HL-60 (cell line): Measurements from ENCODE around the gene SSBP1.
"Not testable (repeated sequence)": the region's sequence is repeated elsewhere in the genome, so short reads cannot be mapped to it uniquely, and the experiment has no call there.

Source experiments
- DNase-seq, 2 experiments: peaks; one replicate each; pipeline ENCODE4 v3.0.0-alpha.2; 2010 to 2020; ENCODE audit warnings: low read depth in 1 of 2, low spot score in 1 of 2
- H3K27ac ChIP-seq: fragments of 250-450 bp; sonication (Bioruptor Pico); replicated peaks from 2 replicates; pipeline ENCODE4 v1.5.1; 2020; ENCODE audit warnings: mild to moderate bottlenecking, moderate library complexity
- H3K27me3 ChIP-seq: fragments of 250-450 bp; sonication (Bioruptor Pico); 2 replicates; pipeline ENCODE4 v1.5.1; 2021; ENCODE audit warnings: mild to moderate bottlenecking, moderate library complexity; ENCODE audit not compliant: insufficient read depth, poor library complexity, severe bottlenecking
- H3K4me3 ChIP-seq: replicated peaks from 2 replicates; pipeline ENCODE4 v1.5.1; 2011; ENCODE audit warnings: mild to moderate bottlenecking, control low read depth, low read length; ENCODE audit not compliant: insufficient read depth
- GABPA ChIP-seq: IDR thresholded peaks from 2 replicates; pipeline ENCODE4 v1.6.1; 2012; ENCODE audit warnings: low read depth
- POLR2AphosphoS5 ChIP-seq: IDR thresholded peaks from 2 replicates; pipeline ENCODE4 v1.6.1; 2012; ENCODE audit warnings: low read depth
- SPI1 ChIP-seq: IDR thresholded peaks from 2 replicates; pipeline ENCODE4 v1.6.1; 2012; ENCODE audit warnings: low read depth, mild to moderate bottlenecking, borderline replicate concordance
- long read RNA-seq: library from polyadenylated mRNA; unstranded; transcript quantifications from one replicate; pipeline ENCODE4 v2.0.0, GENCODE V29; 2020
- TF ChIP-seq, protein P1 (sequence below): IDR thresholded peaks from one replicate; pipeline ENCODE4 v1.5.1; 2011; ENCODE audit warnings: low read length, control low read depth, inconsistent platforms; ENCODE audit not compliant: insufficient read depth
- TF ChIP-seq, protein P2 (sequence below): IDR thresholded peaks from 2 replicates; pipeline ENCODE4 v1.6.1; 2012; ENCODE audit warnings: low read depth; ENCODE audit not compliant: insufficient replicate concordance

SSBP1 gene, protein sequence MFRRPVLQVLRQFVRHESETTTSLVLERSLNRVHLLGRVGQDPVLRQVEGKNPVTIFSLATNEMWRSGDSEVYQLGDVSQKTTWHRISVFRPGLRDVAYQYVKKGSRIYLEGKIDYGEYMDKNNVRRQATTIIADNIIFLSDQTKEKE
- long read RNA-seq, transcript SSBP1-201 (7 exons, 687 nt): major isoform, 25 of 49 reads
- long read RNA-seq, partial matches to known transcripts: 4 of 49 reads
- long read RNA-seq, other reads (novel, unspliced or antisense): 9 of 49 reads

DNA sequence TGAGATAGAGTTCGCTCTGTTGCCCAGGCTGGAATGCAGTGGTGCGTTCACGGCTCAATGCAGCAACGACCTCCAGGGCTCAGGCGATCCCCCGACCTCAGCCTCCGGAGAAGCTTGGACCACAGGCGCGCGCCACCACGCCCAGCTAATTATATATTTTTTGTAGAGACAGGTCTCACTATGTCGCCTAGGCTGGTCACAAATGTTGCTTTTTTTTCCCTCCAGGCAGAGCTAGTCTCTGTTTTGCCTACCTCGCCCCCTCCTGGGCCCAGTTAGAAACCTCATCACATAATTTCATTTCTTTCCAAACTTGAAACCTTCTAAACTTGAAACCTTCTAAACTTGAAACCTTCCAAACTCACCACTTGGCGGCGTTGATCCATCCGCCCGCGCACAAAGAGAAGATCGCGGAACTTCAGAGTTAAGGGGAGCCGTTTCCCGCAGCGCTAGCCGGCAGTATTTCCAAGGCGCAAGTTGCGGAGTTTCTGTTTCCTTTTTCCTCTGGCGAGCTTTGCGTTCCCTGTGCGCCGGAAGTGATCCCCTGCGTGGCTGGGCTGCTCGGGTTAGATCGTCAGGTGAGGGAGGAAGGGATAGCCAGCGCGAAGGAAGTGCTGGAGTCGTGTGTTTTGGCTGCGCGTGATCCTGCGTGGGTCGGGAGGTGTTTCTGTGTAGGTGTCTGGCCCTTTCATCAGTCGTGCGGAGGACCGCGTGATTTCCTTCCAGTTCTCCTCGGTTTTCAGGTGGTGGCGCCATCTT lies at the start of gene SSBP1:
Gene SSBP1 (plus strand): TSS at position 523 of the 756 bp plus-strand sequence. CDS start 809 bp downstream, outside the sequence.
- TF ChIP-seq GABPA (peak; percentile 99), POLR2AphosphoS5 (peak; percentile 95), SPI1 (peak; percentile 53; the same call in 1 of the 2 replicates)
- TF ChIP-seq, protein P1, sequence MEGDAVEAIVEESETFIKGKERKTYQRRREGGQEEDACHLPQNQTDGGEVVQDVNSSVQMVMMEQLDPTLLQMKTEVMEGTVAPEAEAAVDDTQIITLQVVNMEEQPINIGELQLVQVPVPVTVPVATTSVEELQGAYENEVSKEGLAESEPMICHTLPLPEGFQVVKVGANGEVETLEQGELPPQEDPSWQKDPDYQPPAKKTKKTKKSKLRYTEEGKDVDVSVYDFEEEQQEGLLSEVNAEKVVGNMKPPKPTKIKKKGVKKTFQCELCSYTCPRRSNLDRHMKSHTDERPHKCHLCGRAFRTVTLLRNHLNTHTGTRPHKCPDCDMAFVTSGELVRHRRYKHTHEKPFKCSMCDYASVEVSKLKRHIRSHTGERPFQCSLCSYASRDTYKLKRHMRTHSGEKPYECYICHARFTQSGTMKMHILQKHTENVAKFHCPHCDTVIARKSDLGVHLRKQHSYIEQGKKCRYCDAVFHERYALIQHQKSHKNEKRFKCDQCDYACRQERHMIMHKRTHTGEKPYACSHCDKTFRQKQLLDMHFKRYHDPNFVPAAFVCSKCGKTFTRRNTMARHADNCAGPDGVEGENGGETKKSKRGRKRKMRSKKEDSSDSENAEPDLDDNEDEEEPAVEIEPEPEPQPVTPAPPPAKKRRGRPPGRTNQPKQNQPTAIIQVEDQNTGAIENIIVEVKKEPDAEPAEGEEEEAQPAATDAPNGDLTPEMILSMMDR: peak; percentile 59
- TF ChIP-seq, protein P2, sequence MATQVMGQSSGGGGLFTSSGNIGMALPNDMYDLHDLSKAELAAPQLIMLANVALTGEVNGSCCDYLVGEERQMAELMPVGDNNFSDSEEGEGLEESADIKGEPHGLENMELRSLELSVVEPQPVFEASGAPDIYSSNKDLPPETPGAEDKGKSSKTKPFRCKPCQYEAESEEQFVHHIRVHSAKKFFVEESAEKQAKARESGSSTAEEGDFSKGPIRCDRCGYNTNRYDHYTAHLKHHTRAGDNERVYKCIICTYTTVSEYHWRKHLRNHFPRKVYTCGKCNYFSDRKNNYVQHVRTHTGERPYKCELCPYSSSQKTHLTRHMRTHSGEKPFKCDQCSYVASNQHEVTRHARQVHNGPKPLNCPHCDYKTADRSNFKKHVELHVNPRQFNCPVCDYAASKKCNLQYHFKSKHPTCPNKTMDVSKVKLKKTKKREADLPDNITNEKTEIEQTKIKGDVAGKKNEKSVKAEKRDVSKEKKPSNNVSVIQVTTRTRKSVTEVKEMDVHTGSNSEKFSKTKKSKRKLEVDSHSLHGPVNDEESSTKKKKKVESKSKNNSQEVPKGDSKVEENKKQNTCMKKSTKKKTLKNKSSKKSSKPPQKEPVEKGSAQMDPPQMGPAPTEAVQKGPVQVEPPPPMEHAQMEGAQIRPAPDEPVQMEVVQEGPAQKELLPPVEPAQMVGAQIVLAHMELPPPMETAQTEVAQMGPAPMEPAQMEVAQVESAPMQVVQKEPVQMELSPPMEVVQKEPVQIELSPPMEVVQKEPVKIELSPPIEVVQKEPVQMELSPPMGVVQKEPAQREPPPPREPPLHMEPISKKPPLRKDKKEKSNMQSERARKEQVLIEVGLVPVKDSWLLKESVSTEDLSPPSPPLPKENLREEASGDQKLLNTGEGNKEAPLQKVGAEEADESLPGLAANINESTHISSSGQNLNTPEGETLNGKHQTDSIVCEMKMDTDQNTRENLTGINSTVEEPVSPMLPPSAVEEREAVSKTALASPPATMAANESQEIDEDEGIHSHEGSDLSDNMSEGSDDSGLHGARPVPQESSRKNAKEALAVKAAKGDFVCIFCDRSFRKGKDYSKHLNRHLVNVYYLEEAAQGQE: peak; percentile 69
- peak; percentile 91 to 95 for DNase-seq
- peak within 1 kb of the TSS; percentile 94 for H3K4me3 ChIP-seq
- no peaks in the 10 kb centered on the region for H3K27me3 ChIP-seq
- H3K27ac ChIP-seq: peak within 1 kb of the TSS; percentile 84

DNA sequence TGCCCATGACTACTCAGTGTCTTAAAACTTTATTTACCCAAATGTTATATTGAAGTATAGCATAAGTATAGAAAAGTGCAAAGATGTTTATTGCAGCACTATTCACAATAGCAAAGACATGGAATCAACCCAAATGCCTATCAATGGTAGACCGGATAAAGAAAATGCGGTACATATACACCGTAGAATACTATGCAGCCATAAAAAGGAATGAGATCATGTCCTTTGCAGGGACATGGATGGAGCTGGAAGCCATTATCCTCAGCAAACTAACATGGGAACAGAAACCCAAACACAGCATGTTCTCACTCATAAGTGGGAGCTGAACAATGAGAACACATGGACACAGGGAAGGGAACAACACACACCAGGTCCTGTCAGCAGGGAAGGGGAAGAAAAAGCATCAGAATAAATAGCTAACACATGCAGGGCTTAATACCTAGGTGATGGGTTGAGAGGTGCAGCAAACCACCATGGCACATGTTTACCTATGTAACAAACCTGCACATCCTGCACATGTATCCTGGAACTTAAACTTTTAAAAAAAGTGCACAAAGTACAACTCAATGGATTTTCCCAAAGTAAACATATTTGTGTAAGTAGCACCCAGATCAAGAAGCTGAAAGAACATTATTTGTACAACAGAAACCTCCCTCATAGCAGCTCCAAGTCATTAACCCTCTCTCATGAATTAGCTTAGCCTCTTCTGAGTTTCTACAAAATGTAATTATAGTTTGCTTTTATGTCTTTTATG lies 48.9 kb upstream of the SSBP1 start:
- H3K27me3 ChIP-seq, DNase-seq, H3K27ac ChIP-seq, H3K4me3 ChIP-seq: not testable (repeated sequence)

DNA sequence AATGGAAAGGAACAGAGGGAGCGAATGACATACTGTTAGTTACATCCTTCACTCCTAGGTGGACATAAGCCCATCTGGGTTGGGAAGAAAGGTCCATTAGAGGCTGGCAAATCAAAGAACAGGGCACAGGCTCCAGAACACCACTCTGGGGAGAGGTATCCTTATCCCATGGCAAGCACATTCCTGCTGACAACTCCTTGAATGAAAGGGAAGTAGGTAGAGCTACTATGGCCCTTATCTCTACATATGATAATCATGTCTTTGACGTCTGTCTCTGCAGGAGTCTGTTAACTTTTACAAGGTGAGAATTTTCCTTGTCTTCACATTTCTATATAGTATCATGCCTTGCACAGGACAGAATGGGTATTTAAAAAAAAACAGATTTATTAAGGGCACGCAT lies 46.6 kb upstream of the SSBP1 start:
- no peak for DNase-seq

More for the DNA sequence above, 46.6 kb upstream of the SSBP1 start:
- no peak for TF ChIP-seq POLR2AphosphoS5
- TF ChIP-seq GABPA: no peak
- no peak for TF ChIP-seq SPI1
- TF ChIP-seq, protein P1: no peak
- TF ChIP-seq, protein P2: no peak
- no peak overlapping the region for H3K4me3 ChIP-seq
- no peak overlapping the region for H3K27ac ChIP-seq
- no peaks in the 10 kb centered on the region for H3K27me3 ChIP-seq
